Measurements from ENCODE around the gene METTL17.
"Not testable (repeated sequence)": the region's sequence is repeated elsewhere in the genome, so short reads cannot be mapped to it uniquely, and the experiment has no call there.

- TF ChIP-seq CTCF (IDR thresholded peaks at IDR 0.05 in 8 of 11, conservative IDR thresholded peaks at IDR 0.05 in 3 of 11); POLR2A (IDR thresholded peaks at IDR 0.05); POLR2AphosphoS5 (IDR thresholded peaks at IDR 0.05): not testable (repeated sequence)
Measured at GRCh38 chr14:20958946-20959345, 30.8 kb upstream of the METTL17 start.
